GM18951 (cell line): Measurements from ENCODE around the gene ANKRD22.
A peak's percentile ranks its signal among the peaks of the same experiment; 100 is the strongest.
"Not testable (repeated sequence)": the region's sequence is repeated elsewhere in the genome, so short reads cannot be mapped to it uniquely, and the experiment has no call there.

Experiments
- POLR2A ChIP-seq: IDR thresholded peaks from 4 replicates; pipeline ENCODE4 v1.6.1; 2011; ENCODE audit warnings: mild to moderate bottlenecking; ENCODE audit not compliant: insufficient read length, insufficient read depth; ENCODE audit errors: extremely low read depth
- in situ Hi-C: fragments of 300-500 bp; cut with MboI; formaldehyde crosslinking; loops from one replicate; pipeline ENCODE4 v1.12.0; 2022; ENCODE audit warnings: low sequenced_read_pairs, mixed read lengths, inconsistent platforms; ENCODE audit not compliant: unreplicated experiment

The ANKRD22 gene

GRCh38 chr10:88883448-88883809, 31.8 kb upstream of the ANKRD22 start:
- in situ Hi-C loops: no loop called here
- TF ChIP-seq POLR2A: no peak

DNA sequence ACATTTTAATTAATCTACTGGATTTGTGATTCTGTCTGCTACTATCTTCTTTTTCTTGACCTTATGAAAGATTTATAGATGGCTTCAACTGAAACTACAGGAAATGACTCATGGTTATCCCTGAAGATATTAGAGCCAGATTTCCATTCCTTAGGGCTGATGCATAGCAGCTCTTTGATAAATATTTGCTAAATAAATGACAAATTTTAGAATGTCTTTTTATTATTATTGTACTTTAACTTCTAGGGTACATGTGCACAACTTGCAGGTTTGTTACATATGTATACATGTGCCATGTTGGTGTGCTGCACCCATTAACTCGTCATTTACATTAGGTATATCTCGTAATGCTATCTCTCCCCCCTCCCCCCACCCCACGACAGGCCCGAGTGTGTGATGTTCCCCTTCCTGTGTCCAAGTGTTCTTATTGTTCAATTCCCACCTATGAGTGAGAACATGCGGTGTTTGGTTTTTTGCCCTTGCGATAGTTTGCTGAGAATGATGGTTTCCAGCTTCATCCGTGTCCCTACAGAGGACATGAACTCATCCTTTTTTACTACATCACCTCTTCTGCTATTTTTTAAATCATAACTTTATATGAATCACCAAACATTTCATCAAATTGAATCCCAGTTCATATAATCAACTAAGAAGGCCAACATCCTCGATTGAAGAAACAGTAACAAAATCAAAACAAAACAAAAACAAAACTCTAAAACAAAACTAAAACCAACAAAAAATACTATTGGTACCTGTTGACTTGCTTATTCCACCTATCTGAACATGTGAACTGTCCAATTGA, 31.2 kb upstream of the ANKRD22 start:
- in situ Hi-C loops: not testable (repeated sequence)

DNA sequence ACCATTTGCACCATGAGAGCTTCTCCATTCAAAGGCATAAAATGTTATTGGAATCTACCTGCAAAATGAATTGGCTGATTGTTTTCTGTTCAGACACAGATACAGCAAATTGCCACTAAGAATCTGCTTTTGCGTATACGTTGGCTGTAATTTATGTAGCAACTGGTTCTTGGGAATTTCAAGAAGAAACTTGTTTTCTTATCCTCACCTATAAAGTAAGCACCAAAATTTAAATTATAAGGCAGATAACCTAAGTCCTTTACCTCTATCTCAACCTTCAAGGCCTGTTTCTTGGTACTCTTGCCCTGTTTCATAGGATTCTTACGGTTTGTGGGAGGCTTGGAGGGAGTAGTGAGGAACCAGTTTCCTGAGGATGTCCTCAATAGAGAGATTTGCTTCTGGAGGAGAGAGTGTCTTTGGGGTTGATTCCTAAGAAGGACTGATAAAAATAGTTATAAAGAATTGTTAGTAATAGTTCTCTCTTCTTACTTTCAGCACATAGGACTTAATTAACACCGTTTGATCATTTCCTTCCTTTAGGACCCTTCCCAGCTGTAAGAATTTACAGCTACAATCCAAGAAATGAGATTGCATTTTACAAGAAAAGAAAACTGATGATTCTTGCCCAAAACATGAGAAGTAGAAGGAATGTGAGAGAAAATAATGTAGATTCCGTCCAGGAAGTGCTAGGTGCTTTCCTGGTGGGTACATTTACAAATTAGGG, 30.4 kb upstream of the ANKRD22 start:
- in situ Hi-C loops: no loop called here
- no peak for TF ChIP-seq POLR2A

GRCh38 chr10:88881320-88881719, 29.7 kb upstream of the ANKRD22 start:
- TF ChIP-seq POLR2A: no peak
- in situ Hi-C loops: no loop called here

GRCh38 chr10:88880282-88881076, 28.8 kb upstream of the ANKRD22 start:
- peak; percentile 88 for TF ChIP-seq POLR2A

GRCh38 chr10:88879534-88880281, 28.1 kb upstream of the ANKRD22 start, which contains the start of gene STAMBPL1:
TSS of gene STAMBPL1 (plus strand) at chr10:88880245. CDS start at chr10:88901709, 21,464 bp downstream.
- in situ Hi-C loops: no loop called here
- TF ChIP-seq POLR2A: peak; percentile 50

More at GRCh38 chr10:88880282-88881076, 28.8 kb upstream of the ANKRD22 start:
- in situ Hi-C loops: no loop called here

DNA sequence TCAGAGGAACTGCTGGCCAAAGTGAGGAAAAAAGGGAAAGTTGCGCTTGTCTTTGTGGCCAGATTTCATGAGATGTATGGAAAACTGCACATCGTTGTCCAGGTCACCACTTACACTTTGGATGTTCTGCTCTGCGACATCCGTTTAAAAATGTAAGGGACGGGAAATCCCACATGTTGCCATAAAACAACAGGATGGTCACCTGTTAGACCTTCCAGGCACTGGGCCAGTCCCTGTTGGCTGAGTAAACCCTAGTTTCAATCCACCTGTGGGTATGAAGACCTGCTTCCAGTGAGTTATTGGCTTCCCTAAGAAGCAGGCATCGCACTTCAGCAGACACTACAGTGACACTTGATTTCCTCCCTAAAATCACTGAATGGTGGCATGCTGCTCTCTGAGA, 25.7 kb upstream of the ANKRD22 start:
- in situ Hi-C loops: no loop called here
- no peak for TF ChIP-seq POLR2A

GRCh38 chr10:88875081-88875480, 23.4 kb upstream of the ANKRD22 start:
- TF ChIP-seq POLR2A: no peak
- in situ Hi-C loops: no loop called here

DNA sequence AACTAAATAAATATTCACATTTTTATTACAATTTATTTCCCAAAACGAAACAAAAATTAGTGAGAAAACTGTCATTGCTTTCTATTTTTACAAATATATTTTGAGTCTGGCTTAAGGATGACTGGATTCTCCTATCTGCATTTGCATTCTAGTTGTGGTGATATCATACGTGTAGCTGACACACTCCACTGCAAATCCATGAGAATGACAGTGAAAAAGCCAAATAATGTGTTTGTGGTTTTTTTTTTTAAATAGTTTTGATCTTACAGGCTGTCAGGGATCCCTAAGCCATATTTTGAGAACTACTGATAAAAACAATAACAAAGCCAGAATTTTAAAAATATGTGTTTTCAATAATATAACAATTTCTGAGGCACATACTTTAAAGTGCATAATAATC, 22.6 kb upstream of the ANKRD22 start:
- no peak for TF ChIP-seq POLR2A
- in situ Hi-C loops: no loop called here

DNA sequence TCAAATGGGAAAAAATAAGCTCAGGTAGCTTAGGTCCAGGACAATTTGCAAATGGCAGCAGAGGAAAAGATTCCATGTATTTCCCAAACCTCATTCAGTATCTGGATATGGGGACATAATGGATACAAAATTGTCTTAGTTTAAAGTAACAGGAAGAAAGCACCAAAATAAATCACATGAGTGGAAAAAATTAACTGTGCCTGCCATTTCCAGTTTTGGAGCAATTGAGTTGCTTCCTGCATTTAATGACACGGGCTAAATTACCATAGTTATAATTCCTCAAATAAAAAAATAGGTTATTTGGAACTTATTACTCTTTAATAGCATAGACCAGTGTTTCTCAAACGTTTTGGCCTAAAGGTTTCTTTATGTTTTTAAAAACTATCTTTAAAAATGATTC, 22.1 kb upstream of the ANKRD22 start:
- in situ Hi-C loops: no loop called here
- no peak for TF ChIP-seq POLR2A

DNA sequence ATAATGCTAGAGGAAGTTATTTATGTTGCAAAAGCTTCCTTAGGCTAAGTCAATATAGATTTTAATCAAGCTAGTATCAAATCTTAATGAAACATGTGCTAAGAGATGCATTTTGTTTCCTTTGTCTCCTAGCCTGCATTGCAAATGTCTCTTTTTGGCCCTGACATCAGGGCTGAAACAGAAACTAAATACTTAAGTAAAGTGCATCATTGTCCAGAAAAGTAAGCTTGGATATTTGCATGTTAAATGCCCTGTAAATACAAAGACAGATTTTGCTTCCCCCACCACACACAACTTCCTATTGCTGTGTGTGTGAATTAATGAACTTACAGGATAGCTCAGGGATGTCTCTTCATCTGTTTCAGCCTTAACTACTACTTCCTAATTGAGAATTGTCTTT, 18.4 kb upstream of the ANKRD22 start:
- no peak for TF ChIP-seq POLR2A
- in situ Hi-C loops: no loop called here

DNA sequence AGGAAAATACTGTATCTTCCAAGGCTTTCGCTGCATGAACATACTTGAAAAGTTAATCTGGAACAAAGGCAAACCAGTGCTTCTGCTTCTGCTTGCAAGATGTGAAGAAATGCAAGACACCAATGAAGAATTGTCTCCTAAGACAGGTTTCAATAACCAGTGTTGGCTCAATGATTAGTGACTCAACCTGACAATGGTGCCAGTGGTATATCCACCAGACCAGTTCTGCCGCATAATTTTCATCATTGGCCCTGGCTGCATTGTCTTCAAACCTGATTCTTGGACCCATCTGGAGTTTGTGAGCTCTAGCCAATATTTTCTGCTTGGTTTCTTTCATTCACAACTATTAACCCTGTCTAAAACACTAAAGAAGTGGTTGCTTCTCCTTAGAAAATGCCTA, 14.8 kb upstream of the ANKRD22 start:
- in situ Hi-C loops: no loop called here

More for the DNA sequence above, 14.8 kb upstream of the ANKRD22 start:
- no peak for TF ChIP-seq POLR2A
